K562 (cell line): ENCODE results near the gene HMGN3. TPM values are rescaled to one million over a fixed set of nuclear protein-coding genes. Genes with fewer than 3 reads are reported as not detected.

Experiments
- ATF6 ChIP-seq: sonication (generic); formaldehyde crosslinking; IDR thresholded peaks from 2 replicates; pipeline ENCODE4 v1.4.0; 2020; ENCODE audit warnings: mild to moderate bottlenecking, missing genetic modification reagents
- CEBPB ChIP-seq: fragments of 450-650 bp; IDR thresholded peaks from 2 replicates; pipeline ENCODE4 v1.6.1; 2016; ENCODE audit warnings: missing genetic modification characterization, missing compliant biosample characterization
- GTF2E2 ChIP-seq: fragments of 200-800 bp; sonication (Bioruptor generic); IDR thresholded peaks from 2 replicates; pipeline ENCODE4 v1.6.1; 2016; ENCODE audit warnings: missing genetic modification characterization, missing compliant biosample characterization
- POLR3A ChIP-seq: IDR thresholded peaks from 2 replicates; pipeline ENCODE4 v1.6.1; 2011; ENCODE audit warnings: borderline replicate concordance, mild to moderate bottlenecking, moderate library complexity; ENCODE audit not compliant: insufficient read length, insufficient read depth; ENCODE audit errors: extremely low read depth
- TEAD2 ChIP-seq: fragments of 450-650 bp; IDR thresholded peaks from 2 replicates; pipeline ENCODE4 v1.6.1; 2016; ENCODE audit warnings: missing genetic modification characterization, control low read depth, missing compliant biosample characterization
- ZBTB11 ChIP-seq, 3 experiments: fragments of 200-800 bp in 1 of 3; fragments of 250-450 bp in 1 of 3; fragments of 450-650 bp in 1 of 3; sonication (Bioruptor Pico) in 1 of 3; sonication (Bioruptor generic) in 1 of 3; formaldehyde crosslinking in 1 of 3; IDR thresholded peaks; 2 replicates each; pipeline versions ENCODE4 v1.6.1 to v1.8.0; 2016 to 2022; ENCODE audit warnings: mild to moderate bottlenecking in 2 of 3, missing genetic modification characterization in 2 of 3, missing compliant biosample characterization in 1 of 3, moderate library complexity in 1 of 3
- ZNF408 ChIP-seq: fragments of 250-450 bp; sonication (Bioruptor Pico); IDR thresholded peaks from 2 replicates; pipeline ENCODE4 v1.4.0; 2020; ENCODE audit warnings: low read depth, mild to moderate bottlenecking, moderate library complexity
- ZNF449 ChIP-seq: fragments of 250-450 bp; sonication (Bioruptor Pico); IDR thresholded peaks from 2 replicates; pipeline ENCODE4 v1.8.0; 2022; ENCODE audit warnings: moderate library complexity, mild to moderate bottlenecking, inconsistent platforms
- polyA plus RNA-seq, 8 experiments: library from polyadenylated mRNA; depleted of rRNA in 4 of 8; stranded (reverse) in 5 of 8; unstranded in 3 of 8; fragments of >200 nt; fragmentation: Nextera tagmentation in 2 of 8; fragmentation: Illumina TruSeq in 1 of 8; extraction: Ambion mirVana in 2 of 8; extraction: Trizol in 1 of 8; gene quantifications; 2 replicates each; pipeline versions ENCODE4 v1.2.1 to v1.2.3, GENCODE V29; 2011 to 2014; ENCODE audit warnings: inconsistent platforms in 1 of 8, missing spikeins in 1 of 8
- total RNA-seq, 7 experiments: library from RNA; depleted of rRNA in 6 of 7; stranded (reverse); fragments of >200 nt in 6 of 7; fragmentation: Illumina TruSeq in 2 of 7; extraction: Trizol in 2 of 7; gene quantifications; 2 replicates each; pipeline versions ENCODE4 v1.2.1 to v1.2.3, GENCODE V29; 2011 to 2021; ENCODE audit warnings: low replicate concordance in 1 of 7
- TF ChIP-seq, protein P1 (sequence below), 2 experiments: fragments of 450-650 bp; IDR thresholded peaks; 2 replicates each; pipeline ENCODE4 v1.6.1; 2016; ENCODE audit warnings: mild to moderate bottlenecking in 2 of 2, borderline replicate concordance in 1 of 2, low read depth in 1 of 2, moderate library complexity in 1 of 2

HMGN3 gene
- total and polyA plus RNA-seq, 9 of the 15 experiments (the other 6 are each of a cell fraction or from before 2014, with no cell fraction given) = 42.1 to 154 (median 88.1) TPM

DNA sequence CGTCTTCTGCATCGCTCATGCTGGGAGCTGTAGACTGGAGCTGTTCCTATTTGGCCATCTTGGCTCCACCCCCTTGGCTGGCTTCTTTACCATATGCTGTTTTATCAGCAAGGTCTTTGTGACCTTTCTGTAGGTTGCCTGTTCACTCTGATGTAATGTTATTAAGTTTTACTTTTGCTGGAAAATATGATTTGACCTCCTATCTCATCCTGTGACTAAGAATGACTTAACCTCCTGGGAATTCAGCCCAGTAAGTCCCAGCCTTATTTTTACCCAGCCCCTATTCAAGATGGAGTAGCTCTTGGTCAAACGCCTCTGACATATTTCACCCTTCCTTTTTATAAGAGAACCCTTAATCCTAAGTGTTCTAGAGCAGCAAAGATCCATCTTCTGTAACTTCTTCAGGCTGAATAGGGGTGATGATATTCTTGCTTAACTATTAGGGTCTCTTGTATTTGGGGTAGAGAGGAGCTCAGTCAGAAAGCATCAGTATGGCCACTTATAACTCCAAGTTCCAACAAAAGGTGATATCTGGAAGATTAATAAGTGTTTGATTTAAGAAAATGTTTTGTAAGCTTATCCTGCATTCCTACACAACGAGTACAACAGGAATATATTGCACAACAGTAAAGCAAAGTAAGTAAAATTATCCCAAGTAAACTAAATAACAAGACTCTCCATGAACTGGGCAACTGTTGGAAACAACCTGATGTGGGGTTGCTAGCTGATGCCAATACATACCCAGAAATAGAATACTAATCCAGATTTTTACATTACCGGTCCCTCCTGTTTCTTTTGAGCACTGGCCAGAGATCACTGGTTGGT lies 23.1 kb upstream of the HMGN3 start (continued):
- TF ChIP-seq ATF6 (CRISPR knock-in tag) (no peak), ZNF449 (CRISPR knock-in tag) (no peak), CEBPB (peak; percentile 47; the same call in 1 of the 2 replicates), ZBTB11 (CRISPR knock-in tag; IDR thresholded peaks at IDR 0.05) (no peak), TEAD2 (no peak), GTF2E2 (no peak), ZNF408 (CRISPR knock-in tag) (no peak), POLR3A (no peak)
- TF ChIP-seq, protein P1, sequence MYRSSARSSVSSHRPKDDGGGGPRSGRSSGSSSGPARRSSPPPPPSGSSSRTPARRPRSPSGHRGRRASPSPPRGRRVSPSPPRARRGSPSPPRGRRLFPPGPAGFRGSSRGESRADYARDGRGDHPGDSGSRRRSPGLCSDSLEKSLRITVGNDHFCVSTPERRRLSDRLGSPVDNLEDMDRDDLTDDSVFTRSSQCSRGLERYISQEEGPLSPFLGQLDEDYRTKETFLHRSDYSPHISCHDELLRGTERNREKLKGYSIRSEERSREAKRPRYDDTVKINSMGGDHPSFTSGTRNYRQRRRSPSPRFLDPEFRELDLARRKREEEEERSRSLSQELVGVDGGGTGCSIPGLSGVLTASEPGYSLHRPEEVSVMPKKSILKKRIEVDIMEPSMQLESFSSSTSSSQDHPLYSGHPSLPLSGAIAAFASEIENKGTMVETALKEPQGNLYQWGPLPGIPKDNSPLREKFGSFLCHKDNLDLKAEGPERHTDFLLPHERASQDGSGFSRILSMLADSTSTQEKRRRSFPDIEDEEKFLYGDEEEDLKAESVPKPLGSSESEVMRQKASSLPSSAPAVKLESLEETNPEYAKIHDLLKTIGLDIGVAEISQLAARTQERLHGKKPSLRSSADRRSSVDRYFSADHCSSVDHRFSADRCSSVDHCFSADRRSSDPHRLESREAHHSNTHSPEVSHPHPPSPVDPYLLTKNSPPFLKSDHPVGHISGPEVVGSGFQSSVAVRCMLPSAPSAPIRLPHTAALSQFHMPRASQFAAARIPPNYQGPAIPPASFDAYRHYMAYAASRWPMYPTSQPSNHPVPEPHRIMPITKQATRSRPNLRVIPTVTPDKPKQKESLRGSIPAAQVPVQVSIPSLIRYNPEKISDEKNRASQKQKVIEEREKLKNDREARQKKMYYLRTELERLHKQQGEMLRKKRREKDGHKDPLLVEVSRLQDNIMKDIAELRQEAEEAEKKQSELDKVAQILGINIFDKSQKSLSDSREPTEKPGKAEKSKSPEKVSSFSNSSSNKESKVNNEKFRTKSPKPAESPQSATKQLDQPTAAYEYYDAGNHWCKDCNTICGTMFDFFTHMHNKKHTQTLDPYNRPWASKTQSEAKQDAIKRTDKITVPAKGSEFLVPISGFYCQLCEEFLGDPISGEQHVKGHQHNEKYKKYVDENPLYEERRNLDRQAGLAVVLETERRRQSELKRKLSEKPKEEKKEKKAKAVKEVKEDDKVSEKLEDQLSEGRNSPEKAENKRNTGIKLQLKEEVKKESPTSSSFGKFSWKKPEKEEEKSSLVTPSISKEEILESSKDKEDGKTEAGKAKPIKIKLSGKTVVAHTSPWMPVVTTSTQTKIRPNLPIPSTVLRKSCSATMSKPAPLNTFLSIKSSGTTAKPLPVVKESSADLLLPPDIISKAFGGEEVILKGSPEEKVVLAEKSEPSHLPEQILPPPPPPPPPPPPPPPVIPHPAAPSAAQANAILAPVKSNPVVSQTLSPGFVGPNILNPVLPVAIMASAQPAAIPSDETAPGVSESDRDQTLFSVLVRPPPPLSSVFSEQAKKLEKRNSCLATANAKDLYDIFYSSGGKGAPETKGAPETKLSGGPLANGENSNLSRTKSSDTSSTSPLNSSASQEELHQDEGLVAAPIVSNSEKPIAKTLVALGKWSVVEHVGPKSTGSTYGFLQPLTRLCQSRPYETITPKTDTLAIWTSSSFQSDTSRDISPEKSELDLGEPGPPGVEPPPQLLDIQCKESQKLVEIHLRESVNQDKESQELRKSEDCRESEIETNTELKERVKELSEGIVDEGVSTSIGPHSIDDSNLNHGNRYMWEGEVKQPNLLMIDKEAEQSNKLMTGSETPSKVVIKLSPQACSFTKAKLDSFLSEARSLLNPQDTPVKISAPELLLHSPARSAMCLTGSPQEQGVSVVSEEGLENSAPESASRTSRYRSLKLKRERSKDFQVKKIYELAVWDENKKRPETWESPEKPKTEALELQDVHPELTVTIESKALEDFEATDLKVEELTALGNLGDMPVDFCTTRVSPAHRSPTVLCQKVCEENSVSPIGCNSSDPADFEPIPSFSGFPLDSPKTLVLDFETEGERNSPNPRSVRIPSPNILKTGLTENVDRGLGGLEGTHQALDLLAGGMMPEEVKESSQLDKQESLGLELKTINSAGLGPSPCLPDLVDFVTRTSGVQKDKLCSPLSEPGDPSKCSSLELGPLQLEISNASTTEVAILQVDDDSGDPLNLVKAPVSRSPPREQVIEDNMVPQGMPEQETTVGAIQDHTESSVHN (IDR thresholded peaks at IDR 0.05; ENCODE audit: borderline replicate concordance in 1 of 2, low read depth in 1 of 2) = no peak
